ENCODE results near the gene GFRA4.
"Not testable (repeated sequence)": the region's sequence is repeated elsewhere in the genome, so short reads cannot be mapped to it uniquely, and the experiment has no call there.

Gene GFRA4

DNA sequence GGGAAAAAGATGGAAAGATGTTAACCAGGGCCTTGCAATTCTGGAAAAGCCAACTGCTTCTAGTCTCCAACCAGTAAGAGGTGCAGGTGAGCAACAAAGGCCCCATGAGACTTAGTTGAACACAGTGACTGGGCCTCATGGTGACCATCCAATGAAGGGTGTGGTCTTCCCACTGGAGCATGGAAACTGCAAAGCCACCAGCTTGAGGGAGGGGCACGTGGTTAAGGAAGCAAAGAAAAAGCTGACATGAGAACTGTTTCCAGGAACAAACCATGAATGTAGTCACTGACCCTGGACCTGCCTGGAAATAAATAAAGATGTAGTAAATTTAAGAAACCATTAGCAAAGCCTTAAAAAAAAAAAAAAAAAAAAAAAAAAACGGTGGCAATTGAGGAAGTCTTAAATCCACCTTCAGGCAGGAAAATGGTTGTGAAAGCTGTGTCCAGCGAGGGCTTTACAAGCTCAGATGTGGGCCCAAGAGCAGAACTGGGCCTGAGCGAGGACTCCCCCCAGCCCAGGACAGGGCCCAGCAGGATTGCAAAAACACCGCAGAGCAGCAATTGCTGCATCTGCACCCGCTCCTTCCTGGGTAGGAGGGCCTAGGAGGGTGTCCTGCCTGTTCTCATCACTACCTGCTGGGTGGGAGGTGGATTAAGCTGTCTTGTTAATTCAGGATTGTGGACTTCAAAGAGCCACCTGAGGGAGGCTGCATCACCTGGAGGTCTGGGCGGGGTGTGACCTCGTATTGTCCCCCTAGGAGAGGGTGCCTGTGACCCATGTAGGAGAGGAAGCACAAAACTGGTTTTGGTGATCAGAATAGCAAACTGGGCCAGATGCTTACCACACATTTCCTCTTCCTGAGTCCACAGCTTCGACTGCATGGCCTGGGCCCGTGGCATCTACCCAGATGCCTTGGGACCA lies 10.3 kb downstream of the GFRA4 start:
- no peak for DNase-seq

DNA sequence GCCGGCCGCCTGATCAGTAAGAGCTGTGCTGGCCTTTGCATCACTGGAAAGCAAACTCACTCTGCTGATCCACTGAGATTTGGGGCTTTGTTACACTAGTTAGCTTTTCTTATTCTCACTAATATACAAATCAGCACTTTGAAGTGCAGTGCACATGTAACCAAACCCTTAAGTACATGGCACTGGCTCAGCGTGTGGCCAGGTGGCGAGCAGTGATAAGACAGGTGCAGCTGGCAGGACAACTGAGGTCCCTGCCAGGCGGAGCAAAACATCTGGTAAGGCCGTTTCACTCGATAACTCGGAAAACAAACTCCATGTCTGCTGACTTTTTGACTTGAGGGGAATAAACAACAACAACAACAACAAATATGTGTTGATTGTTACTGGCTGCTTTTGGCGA lies 11.0 kb downstream of the GFRA4 start:
- DNase-seq, result no peak

DNA sequence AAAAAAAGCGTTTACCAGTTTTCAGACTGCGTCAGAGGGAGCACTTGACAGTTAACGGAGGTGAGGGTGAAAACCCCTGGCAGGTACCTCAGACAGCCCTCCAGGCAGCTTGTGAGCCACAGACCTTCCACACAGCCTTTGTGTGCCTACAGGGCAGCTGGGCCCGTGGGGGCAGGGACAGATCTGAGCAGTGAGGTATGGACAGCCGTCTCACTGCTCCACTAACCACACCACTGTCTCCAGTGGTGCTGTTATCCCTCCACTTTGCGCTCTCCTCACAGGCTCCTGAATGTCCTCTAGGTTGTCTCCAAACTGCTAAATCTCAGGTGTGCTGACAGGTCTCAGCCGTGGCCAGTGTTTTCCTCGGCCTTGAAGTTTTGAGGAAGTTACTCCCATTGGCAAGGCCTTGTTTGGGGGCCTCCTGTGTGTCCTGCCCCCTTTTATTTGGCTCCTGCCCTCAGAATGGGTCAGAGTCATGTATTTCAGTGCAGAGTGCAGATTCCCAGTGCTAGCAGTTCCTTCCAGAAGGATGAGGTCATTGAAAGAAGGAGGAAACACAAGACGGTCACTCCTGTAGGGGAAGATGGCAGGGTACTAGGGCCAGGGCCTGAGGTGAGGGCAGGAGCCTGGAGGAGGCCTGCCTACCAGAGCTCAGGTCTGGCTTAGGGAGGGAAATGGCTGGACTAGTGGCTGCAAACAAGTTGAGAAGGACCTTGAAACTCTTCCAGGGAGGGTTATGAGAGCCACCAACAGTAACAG lies 11.8 kb downstream of the GFRA4 start:
- no peak for DNase-seq

DNA sequence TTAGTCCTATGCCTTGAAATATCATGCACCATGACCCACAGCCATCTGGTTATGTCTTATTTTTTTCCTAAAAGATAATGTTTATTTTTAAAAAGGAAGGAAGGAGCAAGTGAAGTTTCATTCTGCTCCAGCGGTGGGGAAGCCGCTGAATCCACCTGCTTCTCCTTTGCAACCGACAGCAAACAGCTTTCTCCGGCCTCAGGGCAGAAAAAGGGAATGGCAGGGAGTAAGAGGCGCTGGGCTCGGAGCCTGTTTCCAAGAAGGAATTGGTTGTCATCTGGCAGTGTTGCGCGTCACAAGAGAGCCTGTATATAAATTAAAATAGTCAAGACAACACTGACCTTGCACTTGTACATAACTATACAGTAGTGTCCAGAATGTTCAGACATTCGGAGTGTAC lies 14.2 kb downstream of the GFRA4 start:
- DNase-seq, result no peak

DNA sequence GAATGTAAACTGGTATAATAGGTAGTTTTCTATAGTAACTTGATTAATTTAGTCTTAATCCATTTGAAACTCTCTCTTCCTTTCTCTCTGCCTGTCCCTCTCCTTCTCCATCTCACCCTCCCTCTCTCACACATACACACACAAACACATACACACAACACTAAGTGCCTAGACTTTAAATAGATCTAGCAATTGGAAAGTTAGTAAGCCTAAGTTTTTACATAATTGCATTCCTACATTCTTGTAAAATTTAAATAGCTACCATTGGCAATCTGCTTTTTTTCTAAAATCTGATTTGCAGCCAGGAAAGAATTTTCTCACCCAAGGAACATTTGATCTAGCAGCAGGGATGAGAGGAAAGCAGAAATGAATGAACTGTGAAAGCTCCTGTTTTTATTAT lies 15.7 kb downstream of the GFRA4 start:
- DNase-seq, result no peak

DNA sequence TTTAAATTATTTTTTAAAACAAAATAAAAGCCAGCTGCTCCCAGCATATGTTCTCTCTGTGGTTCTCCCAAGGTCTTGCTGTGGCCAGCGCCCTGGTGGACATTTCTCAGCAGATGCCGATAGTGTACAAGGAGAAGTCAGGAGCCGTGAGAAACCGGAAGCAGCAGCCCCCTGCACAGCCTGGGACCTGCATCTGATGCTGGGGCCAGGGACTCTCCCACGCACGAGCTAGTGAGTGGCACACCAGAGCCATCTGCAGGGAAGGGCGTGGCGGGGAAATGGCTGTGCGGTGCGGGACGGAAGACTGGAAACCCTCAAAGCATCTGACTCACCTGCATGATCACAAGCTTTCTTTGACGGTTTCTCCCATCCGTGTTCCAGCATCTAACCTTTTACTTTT lies 16.5 kb downstream of the GFRA4 start:
- no peak for DNase-seq

DNA sequence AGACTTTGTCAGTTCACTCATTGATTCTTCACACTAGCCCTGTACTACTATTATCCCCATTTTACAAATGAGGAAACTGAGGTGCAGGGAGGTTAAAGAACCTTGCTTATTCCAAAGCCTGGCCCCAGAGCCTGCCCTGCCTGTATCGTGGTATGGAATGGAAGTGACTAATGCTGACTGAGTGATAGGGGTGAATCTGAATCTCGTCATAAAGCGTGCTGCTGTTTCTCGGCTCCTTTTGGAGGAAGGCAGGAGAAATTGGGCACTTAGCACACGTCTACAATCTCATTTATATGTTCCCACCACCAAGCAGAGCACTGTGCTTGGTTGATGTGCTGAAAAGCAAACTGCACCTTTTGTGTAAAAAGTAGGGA lies 17.1 kb downstream of the GFRA4 start:
- DNase-seq, result no peak

DNA sequence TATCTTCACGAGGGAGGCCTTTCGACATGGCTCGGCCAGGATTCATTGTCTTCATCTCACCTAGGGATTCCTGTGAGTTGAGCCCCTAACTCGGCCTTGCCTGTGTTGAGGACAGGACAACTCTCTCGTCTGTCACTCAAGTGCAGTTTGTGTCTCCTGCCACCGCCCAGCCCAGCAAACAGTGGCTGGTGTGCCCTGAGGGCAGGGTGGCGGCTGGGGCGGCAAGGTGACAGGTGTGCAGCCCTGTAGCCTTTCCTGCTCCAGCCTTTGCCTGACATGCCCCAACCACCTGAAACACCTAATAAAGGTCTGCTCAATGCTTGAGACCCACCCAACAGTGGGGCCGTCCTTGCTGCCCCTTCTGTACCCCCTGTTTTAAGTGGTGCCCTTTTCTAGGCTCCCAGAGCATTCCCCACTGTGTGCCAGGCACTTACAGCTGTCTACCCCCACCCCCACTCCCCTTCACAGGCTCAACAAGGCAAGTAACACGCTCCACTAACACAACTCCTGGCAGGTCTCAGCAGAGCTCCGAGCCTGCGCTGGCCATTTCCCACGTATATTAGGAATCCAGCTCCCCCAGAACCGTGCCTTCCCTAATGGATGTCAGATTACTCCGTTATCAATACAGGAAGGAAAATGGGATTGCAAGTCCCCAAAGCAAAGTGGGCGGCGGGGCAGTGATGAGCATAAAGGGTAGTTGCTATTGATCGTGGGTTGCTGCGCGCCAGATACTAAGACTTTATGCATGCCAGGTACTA lies 17.7 kb downstream of the GFRA4 start:
- DNase-seq, result no peak

DNA sequence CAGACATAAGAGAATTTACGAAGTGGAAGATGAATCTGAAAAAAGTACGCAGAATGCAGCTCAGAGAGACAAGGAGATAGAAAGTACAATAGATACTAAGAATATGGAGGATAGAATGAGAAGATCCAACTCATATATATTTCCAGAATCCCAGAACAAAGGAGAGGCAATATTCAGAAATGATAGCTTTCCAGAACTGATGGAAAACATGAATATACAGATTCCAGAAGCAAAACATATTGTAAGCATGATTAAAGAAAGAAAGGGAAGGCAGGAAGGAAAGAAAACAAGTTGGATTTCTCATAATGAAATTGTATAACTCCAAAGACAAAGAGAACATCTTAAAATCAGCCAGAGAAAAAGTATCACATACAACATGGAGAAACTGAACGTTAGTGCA lies 22.9 kb downstream of the GFRA4 start:
- DNase-seq, result no peak

DNA sequence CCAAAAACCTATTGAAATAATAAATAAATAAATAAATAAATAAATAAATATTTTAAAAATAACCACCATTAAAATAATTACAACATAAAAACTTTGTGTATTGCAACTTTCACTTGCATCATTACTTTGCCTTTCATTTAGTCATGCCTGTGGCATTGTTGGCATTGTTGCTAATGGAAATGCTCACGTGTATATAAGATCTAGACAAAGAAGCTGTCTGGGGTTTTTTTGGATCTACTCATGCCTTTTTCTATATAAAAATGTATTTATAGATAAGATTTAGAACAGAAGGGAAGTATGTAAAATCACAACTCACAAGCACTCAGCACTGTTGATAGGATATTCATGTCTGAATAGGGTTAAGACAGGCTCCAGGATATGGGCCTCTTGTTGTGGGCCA lies 27.9 kb downstream of the GFRA4 start:
- no peak for DNase-seq

DNA sequence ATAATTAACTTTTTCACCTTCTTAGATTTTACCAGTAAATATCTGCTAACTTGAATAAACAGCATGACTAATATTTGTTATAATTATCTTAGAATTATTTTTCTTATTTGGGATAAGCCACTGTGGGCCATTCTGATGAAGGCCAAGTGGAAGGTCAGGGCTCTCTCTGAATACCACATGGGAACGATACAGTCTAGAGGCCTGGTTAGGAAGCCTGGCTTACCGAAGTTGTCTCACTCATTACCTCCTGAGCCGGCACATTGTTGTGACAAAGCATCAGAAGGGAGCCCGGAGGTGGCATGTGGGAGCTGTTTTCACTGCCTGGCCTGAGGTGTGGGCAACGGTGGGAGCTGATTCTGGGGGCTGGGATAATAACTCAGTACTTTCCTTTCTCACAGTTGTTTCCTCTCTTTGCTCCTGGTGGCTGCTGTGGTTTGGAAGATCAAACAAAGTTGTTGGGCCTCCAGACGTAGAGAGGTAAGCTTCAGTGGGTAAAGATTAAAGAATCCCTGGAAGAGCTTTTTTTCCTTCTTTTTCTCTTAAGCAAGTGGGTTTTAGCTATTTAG lies 29.2 kb downstream of the GFRA4 start:
- no peak for DNase-seq

DNA sequence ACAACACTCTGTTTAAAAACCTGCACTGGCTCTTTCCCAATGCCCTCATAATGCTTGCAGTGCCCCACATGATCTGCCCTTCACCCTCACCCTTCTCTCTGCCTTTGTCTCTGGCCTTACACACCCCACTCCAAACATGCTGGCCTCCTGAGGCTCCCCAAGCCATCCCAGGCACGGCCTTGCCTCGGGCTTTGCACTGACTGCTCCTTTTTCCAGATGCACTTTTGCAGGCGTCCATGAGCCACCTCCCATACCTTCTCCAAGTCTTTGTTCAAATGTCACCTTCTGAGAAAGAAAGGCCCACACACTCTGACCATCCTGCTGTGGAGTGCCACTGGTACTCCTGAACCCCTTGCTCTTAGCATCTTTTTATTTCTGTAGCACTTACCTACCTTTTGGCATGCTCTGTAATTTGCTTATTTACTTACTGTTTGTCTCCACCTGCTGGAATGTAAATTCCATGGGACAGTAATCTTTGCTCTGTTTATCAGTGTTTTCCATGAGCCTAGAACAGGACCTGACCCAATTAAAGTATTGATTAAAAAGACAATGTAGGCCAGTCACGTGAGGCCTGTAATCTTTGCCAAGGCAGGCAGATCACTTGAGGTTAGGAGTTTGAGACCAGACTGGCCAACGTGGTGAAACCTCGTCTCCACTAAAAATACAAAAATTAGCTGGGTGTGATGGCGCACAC lies 30.7 kb downstream of the GFRA4 start:
- no peak for DNase-seq

DNA sequence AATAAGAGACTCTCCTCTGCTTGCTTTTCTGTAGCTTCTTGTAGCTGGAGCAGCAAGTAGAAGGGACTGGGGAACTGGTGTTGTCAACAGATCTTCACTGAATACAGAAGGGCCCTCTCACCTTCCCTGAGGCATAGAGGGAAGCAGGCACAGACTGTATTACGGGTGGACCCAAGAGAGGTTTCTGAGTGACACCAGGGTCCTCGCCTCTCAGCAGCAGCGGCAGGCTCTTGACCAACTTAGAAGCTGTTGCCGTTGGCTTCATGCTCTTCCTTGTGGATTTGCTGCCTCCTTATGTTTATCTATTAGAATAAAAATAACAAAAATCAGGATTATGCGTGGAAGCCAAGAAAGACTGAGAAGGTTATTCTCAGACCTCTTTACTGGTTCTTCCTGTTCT lies 31.7 kb downstream of the GFRA4 start:
- no peak for DNase-seq

DNA sequence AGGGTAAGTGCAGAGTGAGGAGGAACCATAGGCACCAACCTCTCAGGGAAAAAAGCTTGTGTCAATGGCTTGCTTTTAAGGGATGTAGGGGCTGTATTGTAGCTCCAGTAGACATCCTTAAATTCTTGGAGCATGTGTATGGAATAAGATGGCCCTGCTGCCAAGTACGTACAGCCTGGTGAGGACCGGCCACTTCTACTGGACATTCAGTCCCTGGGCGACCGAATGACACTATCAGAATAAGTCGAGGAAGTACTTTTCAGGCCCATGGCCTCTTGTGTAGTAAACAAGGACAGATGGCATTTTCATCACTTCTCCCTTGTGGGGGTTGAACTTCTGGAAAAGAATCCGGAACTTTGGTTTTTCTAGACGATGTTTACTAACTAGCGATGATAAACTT lies 32.8 kb downstream of the GFRA4 start:
- DNase-seq, result no peak

DNA sequence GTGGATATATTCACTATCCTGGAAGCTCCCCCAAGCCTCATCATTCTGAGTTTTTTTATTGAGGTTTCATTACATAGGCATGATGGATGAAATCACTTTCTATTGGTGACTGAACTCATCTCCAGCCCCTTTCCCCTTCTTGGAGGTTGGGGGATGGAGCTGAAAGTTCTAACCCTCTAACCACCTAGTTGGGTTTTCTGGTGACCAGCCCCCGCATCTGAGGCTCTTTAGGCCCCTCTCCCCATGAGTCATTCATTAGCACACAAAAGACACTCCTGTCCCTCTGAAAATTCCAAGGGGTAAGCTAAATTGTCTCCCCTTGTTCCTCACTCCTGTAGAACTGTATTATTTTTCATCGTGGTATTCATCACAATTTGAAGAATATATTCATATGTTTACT lies 33.3 kb downstream of the GFRA4 start:
- no peak for DNase-seq

DNA sequence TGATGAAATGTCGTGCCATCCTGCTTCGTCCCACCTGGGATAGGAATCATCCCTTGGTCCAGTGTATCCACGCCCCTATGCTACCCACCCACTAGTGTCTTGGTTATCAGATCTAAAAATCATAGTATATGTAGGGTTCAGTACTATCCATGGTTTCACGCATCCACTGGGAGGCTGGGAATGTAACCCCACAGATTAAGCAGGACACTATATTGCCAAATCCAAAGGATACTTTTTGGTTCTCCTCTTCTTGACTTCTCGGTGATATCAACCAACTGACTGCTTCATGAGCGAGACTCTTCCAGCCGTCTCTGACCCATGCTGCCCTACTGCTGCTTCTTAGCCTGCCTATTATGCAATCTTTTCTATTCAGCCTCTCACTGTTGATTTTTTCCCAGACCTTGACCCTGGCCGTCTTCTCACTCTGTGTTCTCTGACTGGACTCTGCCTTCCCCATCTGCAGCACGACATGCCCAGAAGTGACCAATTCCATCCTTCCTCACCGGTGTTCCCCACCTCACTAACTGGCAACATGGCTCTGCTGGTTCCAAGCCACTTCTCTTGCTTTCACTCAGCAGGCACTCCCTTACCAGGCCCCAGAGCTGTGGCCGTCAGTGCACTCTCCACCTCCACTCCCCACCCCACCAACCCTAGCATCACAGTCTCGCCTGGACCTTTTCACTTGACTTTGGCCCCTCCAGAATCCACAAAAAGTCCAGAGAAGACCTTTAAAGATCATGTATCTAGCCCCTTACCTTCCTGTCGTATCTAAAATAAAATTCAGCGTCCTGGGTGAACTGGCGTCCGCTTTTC lies 34.5 kb downstream of the GFRA4 start:
- no peak for DNase-seq

DNA sequence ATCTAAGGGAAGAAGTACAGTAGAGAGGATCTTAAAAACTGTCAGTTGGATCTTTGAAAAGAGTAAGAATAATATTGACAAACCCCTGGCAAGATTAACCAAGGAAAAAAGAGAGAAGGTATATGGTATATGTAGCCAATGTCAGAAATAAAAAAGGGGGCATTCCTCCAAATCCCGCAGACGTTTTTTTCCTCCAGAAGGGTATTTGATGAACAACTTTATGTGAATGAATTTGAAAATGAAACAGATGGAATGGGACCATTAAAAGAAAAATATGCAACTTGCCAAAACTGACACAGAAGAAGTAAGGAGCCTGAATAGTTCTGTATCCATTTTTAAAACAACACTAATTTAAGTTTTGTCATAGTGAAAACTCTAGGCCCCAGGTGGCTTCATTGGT lies 35.7 kb downstream of the GFRA4 start:
- DNase-seq, result no peak

DNA sequence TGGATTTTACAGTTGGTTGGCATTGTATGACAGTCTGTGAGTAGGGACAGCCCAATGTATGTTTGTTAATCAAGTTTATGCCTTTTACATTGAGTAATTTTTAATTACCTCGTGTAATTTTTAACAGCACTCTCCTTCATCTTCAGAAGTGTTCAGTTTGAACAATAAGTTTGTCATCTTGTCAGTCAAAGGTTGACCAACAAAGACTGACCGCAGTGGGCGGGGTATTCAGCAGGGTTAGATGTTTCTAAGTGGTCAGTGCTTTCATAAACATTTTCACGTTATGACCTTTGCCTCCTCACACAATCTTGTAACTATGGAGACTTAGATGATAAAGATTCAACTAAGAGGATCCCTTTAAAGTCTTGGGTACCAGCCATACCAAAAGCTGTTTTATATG lies 40.8 kb downstream of the GFRA4 start:
- no peak for DNase-seq

DNA sequence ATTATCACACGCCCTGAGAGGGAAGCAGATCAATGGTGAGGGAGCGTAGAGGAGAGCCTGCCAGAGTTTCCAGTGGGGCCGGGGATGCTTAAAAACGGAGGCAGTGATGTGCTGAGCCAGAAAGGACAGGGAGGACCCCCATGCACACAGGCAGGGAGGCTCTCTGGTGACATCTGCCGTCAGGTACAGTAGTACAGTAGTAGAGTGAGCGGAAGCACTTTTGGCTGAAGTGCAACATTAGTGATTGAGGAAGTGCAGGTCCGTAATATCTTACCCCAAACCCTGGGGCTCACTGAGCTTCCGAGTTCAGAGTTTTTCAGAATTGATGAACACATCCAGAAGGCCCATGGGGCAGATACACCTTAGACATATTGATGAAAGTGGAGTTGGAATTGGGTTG lies 42.1 kb downstream of the GFRA4 start:
- no peak for DNase-seq

DNA sequence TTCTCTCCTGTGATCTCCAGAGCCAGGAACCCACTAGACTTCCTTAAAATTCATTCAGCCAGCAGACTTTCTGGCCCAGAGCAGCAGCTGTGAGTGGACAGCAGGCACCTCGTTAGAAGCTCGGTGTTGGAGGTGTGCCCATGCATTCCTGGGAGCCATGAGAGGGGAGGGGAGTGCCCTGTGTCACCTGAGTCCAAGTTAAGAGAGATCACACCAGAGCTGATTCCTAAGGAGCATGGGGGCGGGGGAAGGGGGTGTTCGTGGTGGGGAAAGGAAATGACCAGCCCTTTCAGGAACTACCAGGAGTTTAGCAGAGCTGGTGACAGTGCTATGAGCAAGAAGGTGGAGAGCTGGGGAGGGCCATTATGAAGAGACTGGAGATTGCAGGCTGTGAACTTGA lies 46.9 kb downstream of the GFRA4 start:
- DNase-seq, result no peak

DNA sequence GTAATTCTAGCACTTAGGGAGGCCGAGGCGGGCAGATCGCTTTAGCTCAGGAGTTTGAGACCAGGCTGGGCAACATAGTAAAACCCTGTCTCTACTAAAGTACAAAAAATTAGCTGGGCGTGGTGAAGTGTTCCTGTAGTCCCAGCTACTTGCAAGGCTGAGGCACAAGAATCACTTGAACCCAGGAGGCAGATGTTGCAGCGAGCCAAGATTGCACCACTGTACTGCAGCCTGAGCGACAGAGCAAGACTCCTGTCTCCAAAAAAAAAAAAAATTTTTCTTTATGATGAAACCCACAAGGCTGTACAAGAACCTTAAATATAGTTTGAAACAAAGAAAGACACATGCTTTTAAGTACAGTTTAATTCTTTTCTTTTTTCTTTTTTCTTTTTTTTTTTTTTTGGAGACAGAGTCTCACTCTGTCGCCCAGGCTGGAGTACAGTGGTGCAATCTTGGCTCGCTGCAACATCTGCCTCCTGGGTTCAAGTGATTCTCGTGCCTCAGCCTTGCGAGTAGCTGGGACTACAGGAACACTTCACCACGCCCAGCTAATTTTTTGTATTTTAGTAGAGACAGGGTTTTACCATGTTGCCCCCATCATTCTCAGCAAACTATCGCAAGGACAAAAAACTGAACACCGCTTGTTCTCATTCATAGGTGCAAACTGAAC lies 47.9 kb downstream of the GFRA4 start:
- DNase-seq, result not testable (repeated sequence)
